AG04449 (cell line): ENCODE results near the gene PPA1.
"Not testable (repeated sequence)": the region's sequence is repeated elsewhere in the genome, so short reads cannot be mapped to it uniquely, and the experiment has no call there.

ENCODE experiments used
- CTCF ChIA-PET: fragments of 350-600 bp; formaldehyde crosslinking; extraction: SDS; loops from one replicate; lab custom pipeline; 2021; ENCODE audit warnings: antibody characterized with exemption; lab: Yijun Ruan, JAX
- POLR2A ChIA-PET: fragments of 400-600, 350-600 bp; formaldehyde crosslinking; extraction: SDS; loops from one replicate; lab custom pipeline; 2020; ENCODE audit warnings: antibody characterized with exemption, inconsistent platforms; lab: Yijun Ruan, JAX
- DNase-seq: peaks from one replicate; pipeline ENCODE4 v3.0.0-alpha.2; 2010; ENCODE audit warnings: low read depth, low spot score
- H3K4me3 ChIP-seq: 2 replicates; pipeline ENCODE4 v1.5.1; 2011; ENCODE audit warnings: low read depth, mild to moderate bottlenecking, control low read depth, low read length
- CTCF ChIP-seq: IDR thresholded peaks from one replicate; pipeline ENCODE4 v1.5.1; 2011; ENCODE audit warnings: mild to moderate bottlenecking, moderate library complexity, low read length, control low read depth, inconsistent platforms; ENCODE audit not compliant: insufficient read depth; ENCODE audit errors: missing control alignments

The PPA1 gene

GRCh38 chr10:70253878-70254765 lies 20.9 kb upstream of the PPA1 start:
- POLR2A ChIA-PET, result interaction anchor here (0.8 kb wide), 1 partner anchor 21 kb away, joined by 3 read pairs; the partner anchor contains the start of gene PPA1
- TF ChIP-seq CTCF, result no peak
- CTCF ChIA-PET, result interaction anchor here (1.2 kb wide), 1 partner anchor 11 kb away, joined by 3 read pairs; no protein-coding TSS in a partner anchor
- DNase-seq, result no peak
- H3K4me3 ChIP-seq, result no peak overlapping the region

GRCh38 chr10:70250961-70251680 lies 17.9 kb upstream of the PPA1 start:
- no peak for DNase-seq
- no peak overlapping the region for H3K4me3 ChIP-seq
- ChIA-PET CTCF (interaction anchor here (1.4 kb wide), 2 partner anchors 16 to 22 kb away, joined by 3 to 8 read pairs; no protein-coding TSS in a partner anchor), POLR2A (no interaction called here)
- no peak for TF ChIP-seq CTCF

DNA sequence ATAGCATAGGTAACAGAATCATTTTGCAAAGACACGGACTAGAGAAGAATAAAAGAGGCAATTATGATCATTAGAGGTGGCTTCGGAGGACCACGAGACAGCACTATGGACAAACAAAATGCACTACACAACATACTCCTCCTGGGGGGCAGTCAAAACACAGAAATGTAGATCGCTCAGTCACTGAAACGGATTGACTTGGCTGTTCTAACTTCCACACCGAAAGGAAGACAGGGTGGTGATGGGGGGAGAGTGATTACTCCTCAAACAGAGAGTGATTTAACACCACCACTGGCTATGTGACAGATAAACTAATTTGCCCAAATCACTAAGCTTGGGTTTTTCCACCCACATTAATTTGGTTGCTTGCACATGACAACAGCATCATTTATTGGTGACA lies 14.1 kb upstream of the PPA1 start:
- ChIA-PET CTCF (no interaction called here), POLR2A (no interaction called here)
- no peak for TF ChIP-seq CTCF
- no peak overlapping the region for H3K4me3 ChIP-seq
- no peak for DNase-seq

DNA sequence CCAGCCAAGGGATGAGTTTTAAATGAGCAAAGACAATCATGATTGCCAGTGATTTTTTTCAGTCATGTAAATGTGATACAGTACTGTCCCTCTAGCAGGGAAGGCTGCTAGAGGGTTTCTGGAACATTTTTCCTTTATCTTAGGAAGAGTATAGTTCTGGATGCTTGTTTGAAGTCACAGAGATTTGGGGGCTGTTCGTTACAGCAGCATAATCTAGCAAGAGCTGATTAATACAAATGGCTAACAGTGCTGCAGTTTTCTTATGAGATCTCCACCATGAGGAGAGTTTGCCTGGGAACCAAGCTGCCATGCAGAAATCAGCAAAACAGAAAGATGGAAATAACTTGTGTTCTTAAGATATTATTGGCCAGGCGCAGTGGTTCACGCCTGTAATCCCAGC lies 7.9 kb upstream of the PPA1 start:
- H3K4me3 ChIP-seq, result no peak overlapping the region
- DNase-seq, result no peak
- POLR2A ChIA-PET, result no interaction called here
- CTCF ChIA-PET, result interaction anchor here (2.0 kb wide), 1 partner anchor 27 kb away, joined by 6 read pairs; no protein-coding TSS in a partner anchor
- no peak for TF ChIP-seq CTCF

DNA sequence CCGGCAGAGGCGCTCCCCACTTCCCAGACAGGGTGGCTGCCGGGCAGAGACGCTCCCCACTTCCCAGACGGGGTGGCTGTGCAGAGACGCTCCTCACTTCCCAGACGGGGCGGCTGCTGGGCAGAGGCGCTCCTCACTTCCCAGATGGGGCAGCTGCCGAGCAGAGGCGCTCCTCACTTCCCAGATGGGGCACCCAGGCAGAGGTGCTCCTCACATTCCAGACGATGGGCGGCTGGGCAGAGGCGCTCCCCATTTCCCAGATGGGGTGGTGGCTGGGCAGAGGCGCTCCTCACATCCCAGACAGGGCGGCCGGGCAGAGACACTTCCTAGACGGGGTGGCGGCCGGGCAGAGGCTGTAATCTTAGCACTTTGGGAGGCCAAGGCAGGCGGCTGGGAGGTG lies 6.8 kb upstream of the PPA1 start:
- H3K4me3 ChIP-seq, CTCF ChIA-PET, POLR2A ChIA-PET, DNase-seq: not testable (repeated sequence)

- POLR2A ChIA-PET, H3K4me3 ChIP-seq, DNase-seq, CTCF ChIA-PET: not testable (repeated sequence)
Observed at GRCh38 chr10:70239077-70239976, 6.1 kb upstream of the PPA1 start.

DNA sequence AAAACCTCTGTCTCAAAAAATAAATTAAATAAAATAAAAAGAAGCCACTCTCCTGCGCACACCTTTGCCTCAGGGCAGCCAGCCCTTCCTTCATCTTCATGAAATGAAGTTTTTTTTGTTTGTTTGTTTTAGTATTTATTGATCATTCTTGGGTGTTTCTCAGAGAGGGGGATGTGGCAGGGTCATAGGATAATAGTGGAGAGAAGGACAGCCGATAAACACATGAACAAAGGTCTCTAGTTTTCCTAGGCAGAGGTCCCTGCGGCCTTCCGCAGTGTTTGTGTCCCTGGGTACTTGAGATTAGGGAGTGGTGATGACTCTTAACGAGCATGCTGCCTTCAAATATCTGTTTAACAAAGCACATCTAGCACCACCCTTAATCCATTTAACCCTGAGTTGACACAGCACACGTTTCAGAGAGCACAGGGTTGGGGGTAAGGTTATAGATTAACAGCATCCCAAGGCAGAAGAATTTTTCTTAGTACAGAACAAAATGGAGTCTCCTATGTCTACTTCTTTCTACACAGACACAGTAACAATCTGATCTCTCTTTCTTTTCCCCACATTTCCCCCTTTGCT lies 4.8 kb upstream of the PPA1 start:
- POLR2A ChIA-PET, DNase-seq, H3K4me3 ChIP-seq: not testable (repeated sequence)
- CTCF ChIA-PET, result interaction anchor here (1.2 kb wide), 1 partner anchor 29 kb away, joined by 4 read pairs; no protein-coding TSS in a partner anchor
